Cardiac fibroblast (primary cell): ENCODE data around the gene ANO10.
"Not testable (repeated sequence)": the region's sequence is repeated elsewhere in the genome, so short reads cannot be mapped to it uniquely, and the experiment has no call there.

Source experiments
- DNase-seq, 2 donors: peaks; one replicate each; pipeline versions ENCODE4 v3.0.0 to v3.0.0-alpha.2; 2010; ENCODE audit warnings: low read depth in 2 of 2
- H3K4me3 ChIP-seq, 2 donors: replicated peaks in 1 of 2; 1 replicate in 1 of 2; 2 replicates in 1 of 2; pipeline ENCODE4 v1.5.1; 2011; ENCODE audit warnings: low read depth in 2 of 2, low read length in 2 of 2, mild to moderate bottlenecking in 2 of 2, moderate library complexity in 1 of 2
- CTCF ChIP-seq: IDR thresholded peaks from one replicate; pipeline ENCODE4 v1.5.1; 2011; ENCODE audit warnings: low read depth, mild to moderate bottlenecking, low read length, inconsistent platforms

ANO10 gene

GRCh38 chr3:43477600-43477999 is 144.2 kb downstream of the ANO10 start:
- TF ChIP-seq CTCF = no peak
- no peak overlapping the region for H3K4me3 ChIP-seq
- DNase-seq = peak; percentile 12 to 54

- no peak for TF ChIP-seq CTCF
- H3K4me3 ChIP-seq = no peak overlapping the region
- no peak for DNase-seq
These were observed 148.1 kb downstream of the ANO10 start for GRCh38 chr3:43473737-43474136.

GRCh38 chr3:43473244-43473643 is 148.6 kb downstream of the ANO10 start:
- no peak overlapping the region for H3K4me3 ChIP-seq
- DNase-seq = no peak
- TF ChIP-seq CTCF = no peak

- DNase-seq = peak; percentile 12 to 15
- H3K4me3 ChIP-seq = no peak overlapping the region
- no peak for TF ChIP-seq CTCF
These were observed 153.7 kb downstream of the ANO10 start for GRCh38 chr3:43468133-43468532.

GRCh38 chr3:43465109-43465508 is 156.7 kb downstream of the ANO10 start:
- no peak overlapping the region for H3K4me3 ChIP-seq
- no peak for TF ChIP-seq CTCF
- DNase-seq = no peak

GRCh38 chr3:43462566-43462965 is 159.2 kb downstream of the ANO10 start:
- not testable (repeated sequence) for H3K4me3 ChIP-seq, DNase-seq

GRCh38 chr3:43461345-43461744 is 160.5 kb downstream of the ANO10 start:
- no peak overlapping the region for H3K4me3 ChIP-seq
- TF ChIP-seq CTCF = no peak

GRCh38 chr3:43457038-43457437 is 164.8 kb downstream of the ANO10 start:
- not testable (repeated sequence) for DNase-seq, H3K4me3 ChIP-seq

More at GRCh38 chr3:43461345-43461744, 160.5 kb downstream of the ANO10 start:
- DNase-seq = peak in 1 of 2 donors; percentile 26
